Measurements from ENCODE around the gene DENND1A. TPM values are rescaled to one million over a fixed set of nuclear protein-coding genes. Genes with fewer than 3 reads are reported as not detected.

DENND1A gene
- total RNA-seq, 1 experiment from 2014 or later = 23.5 TPM

DNA sequence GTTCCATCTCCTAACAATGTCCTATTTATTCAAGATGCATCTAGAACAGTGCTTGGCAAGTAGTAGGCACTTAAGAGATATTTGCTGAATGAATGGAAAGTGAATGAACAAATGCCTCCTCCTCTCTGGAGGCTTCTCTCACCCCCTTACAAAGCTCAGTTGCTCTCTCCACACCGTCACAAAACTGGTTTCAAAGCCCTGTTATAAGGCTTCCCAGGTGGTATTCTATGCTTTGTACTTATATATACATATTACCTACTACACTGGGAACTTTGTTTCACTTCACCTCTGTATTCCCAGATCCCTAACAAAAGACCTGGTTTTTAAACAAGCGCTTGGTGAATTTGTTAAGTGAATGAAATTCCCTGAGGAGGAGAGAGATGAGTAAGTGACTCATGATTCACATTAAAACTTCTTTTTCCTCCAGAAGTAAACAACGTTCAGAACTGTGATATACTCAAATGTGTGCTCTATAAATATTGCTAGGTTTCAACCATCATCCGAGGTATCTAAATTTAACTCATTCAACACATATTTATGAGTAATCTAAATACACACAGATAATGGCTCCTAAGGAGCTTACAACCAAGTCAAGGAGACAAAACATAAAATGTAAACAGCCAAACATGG lies 36.0 kb downstream of the DENND1A start (continued):
- no peak for TF ChIP-seq NFATC4 (CRISPR knock-in tag; IDR thresholded peaks at IDR 0.05)
- no peak for TF ChIP-seq ZNF416 (CRISPR knock-in tag; IDR thresholded peaks at IDR 0.05)
- TF ChIP-seq, protein P1, sequence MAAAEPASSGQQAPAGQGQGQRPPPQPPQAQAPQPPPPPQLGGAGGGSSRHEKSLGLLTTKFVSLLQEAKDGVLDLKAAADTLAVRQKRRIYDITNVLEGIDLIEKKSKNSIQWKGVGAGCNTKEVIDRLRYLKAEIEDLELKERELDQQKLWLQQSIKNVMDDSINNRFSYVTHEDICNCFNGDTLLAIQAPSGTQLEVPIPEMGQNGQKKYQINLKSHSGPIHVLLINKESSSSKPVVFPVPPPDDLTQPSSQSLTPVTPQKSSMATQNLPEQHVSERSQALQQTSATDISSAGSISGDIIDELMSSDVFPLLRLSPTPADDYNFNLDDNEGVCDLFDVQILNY (CRISPR knock-in tag; IDR thresholded peaks at IDR 0.05) = no peak
- no peak for TF ChIP-seq NR3C1 (CRISPR knock-in tag; conservative IDR thresholded peaks at IDR 0.05; ENCODE audit: low read depth)
- TF ChIP-seq FOXP4 (CRISPR knock-in tag; IDR thresholded peaks at IDR 0.05) = no peak
- TF ChIP-seq ZSCAN18 (CRISPR knock-in tag; IDR thresholded peaks at IDR 0.05) = no peak
- TF ChIP-seq CBFB (CRISPR knock-in tag; IDR thresholded peaks at IDR 0.05; ENCODE audit: low read depth) = no peak

GRCh38 chr9:123893115-123893514 lies 36.8 kb downstream of the DENND1A start:
- H3K27ac Mint-ChIP-seq = peak overlapping the region; percentile 94
- ATAC-seq (peak; percentile 11; the same call in 1 of the 2 replicates), DNase-seq (ENCODE audit: low spot score) (no peak)
- CTCF ChIA-PET = interaction anchor here (1.3 kb wide), 1 partner anchor 147 kb away, joined by 3 read pairs; no protein-coding TSS in a partner anchor
- peaks cover 11% of the 10 kb centered on the region for H3K9me3 Mint-ChIP-seq
- H3K36me3 Mint-ChIP-seq = peaks cover 11% of the 10 kb centered on the region
- H3K4me3 Mint-ChIP-seq = peak overlapping the region; percentile 5; the same call in 1 of the 2 replicates
- H3K4me1 Mint-ChIP-seq = peaks cover 68% of the 10 kb centered on the region
- TF ChIP-seq GRHL2 (CRISPR knock-in tag; IDR thresholded peaks at IDR 0.05; ENCODE audit: insufficient replicate concordance, severe bottlenecking) (no peak), ZNF671 (CRISPR knock-in tag; IDR thresholded peaks at IDR 0.05) (no peak), ZNF396 (CRISPR knock-in tag; IDR thresholded peaks at IDR 0.05; ENCODE audit: borderline replicate concordance) (no peak), CREM (CRISPR knock-in tag; IDR thresholded peaks at IDR 0.05) (no peak), SP1 (CRISPR knock-in tag; conservative IDR thresholded peaks at IDR 0.05) (no peak), SMAD4 (CRISPR knock-in tag; IDR thresholded peaks at IDR 0.05) (no peak), CTCF (IDR thresholded peaks at IDR 0.05) (no peak), CBFB (CRISPR knock-in tag; IDR thresholded peaks at IDR 0.05; ENCODE audit: low read depth) (no peak), ZNF263 (CRISPR knock-in tag; IDR thresholded peaks at IDR 0.05; ENCODE audit: low read depth) (no peak), SOX15 (CRISPR knock-in tag; IDR thresholded peaks at IDR 0.05) (no peak), ZNF532 (CRISPR knock-in tag; IDR thresholded peaks at IDR 0.05; ENCODE audit: borderline replicate concordance) (no peak), ZNF416 (CRISPR knock-in tag; IDR thresholded peaks at IDR 0.05) (no peak), ZNF138 (CRISPR knock-in tag; conservative IDR thresholded peaks at IDR 0.05) (no peak), ELF4 (CRISPR knock-in tag; IDR thresholded peaks at IDR 0.05; ENCODE audit: low read depth) (no peak), ZNF232 (CRISPR knock-in tag; IDR thresholded peaks at IDR 0.05) (no peak), E2F4 (CRISPR knock-in tag; IDR thresholded peaks at IDR 0.05; ENCODE audit: borderline replicate concordance, low read depth) (no peak)
- TF ChIP-seq, protein P2, sequence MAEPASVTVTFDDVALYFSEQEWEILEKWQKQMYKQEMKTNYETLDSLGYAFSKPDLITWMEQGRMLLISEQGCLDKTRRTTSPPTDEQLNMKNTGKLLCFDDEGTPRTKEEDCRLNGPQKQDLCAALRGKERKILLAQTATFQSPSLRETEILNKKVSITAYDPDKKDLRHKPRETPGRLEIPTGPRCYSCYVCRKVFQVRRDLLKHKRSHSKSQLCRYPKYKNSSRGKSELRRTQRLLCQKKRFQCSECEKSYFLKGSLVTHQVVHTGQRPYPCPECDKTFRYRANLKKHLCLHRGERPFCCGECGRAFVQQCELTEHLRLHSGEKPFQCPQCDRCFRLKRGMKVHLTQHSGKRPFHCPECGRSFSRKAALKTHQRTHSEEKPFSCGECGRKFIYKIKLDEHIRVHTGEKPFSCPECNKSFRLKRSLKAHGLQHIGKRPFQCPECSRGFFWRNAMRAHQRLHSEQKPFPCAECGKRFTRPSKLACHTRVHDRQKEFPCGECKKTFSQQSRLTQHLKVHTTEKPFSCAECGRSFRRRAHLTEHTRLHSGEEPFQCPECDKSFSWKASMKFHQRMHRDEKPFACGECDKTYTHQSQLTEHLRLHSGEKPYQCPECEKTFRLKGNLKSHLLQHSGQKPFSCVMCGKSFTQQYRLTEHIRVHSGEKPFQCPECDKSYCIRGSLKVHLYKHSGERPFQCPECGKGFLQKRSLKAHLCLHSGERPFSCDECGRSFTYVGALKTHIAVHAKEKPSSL (CRISPR knock-in tag; conservative IDR thresholded peaks at IDR 0.05) = no peak
- H3K27me3 Mint-ChIP-seq (ENCODE audit: low read depth) = no peaks in the 10 kb centered on the region
- POLR2A ChIA-PET = no interaction called here
